SK-N-MC (cell line): Measurements from ENCODE around the gene TVP23A.

ENCODE experiments used
- EZH2 ChIP-seq: fragments of 200-600 bp; sonication (generic); IDR thresholded peaks from one replicate; pipeline ENCODE4 v1.6.1; 2017; ENCODE audit warnings: antibody characterized with exemption
- FOXP2 ChIP-seq: optimal IDR thresholded peaks from 2 replicates; pipeline ENCODE3; 2011; ENCODE audit warnings: mild to moderate bottlenecking, moderate library complexity; ENCODE audit not compliant: insufficient read depth; ENCODE audit errors: extremely low read length, control extremely low read depth
- POLR2AphosphoS5 ChIP-seq: IDR thresholded peaks from 2 replicates; pipeline ENCODE4 v1.6.1; 2012; ENCODE audit warnings: mild to moderate bottlenecking, low read depth, low read length, borderline replicate concordance

DNA sequence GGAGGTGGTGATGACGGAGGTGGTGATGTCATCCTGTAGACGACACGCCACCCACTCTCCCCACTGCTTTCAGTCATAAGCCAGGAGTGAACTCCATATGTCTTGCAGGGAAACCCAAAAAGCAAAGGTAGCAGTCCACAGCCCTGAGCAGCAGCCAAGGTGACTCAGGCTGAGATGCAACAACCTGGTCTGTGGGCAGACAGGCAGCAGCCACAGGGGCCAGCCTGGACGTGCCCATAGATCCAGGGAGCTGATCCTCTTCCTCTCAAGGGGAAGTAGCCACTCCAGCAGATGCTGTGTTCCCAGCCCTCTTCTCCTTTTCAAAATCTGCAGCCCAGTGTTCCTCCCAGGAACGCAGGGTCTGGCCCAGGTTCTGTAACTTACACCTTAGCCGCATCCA, 41.1 kb upstream of the TVP23A start:
- no peak for TF ChIP-seq EZH2
- TF ChIP-seq POLR2AphosphoS5 = no peak
- no peak for TF ChIP-seq FOXP2
